Measurements from ENCODE around the gene MAFF.
"Not testable (repeated sequence)": the region's sequence is repeated elsewhere in the genome, so short reads cannot be mapped to it uniquely, and the experiment has no call there.

MAFF gene

GRCh38 chr22:38177571-38177925, 24.2 kb upstream of the MAFF start:
- not testable (repeated sequence) for DNase-seq (ENCODE audit: low read depth in 2 of 2)

- DNase-seq (ENCODE audit: low read depth in 2 of 2) = no peak
Measured at GRCh38 chr22:38177926-38178604, 23.7 kb upstream of the MAFF start.

- DNase-seq (ENCODE audit: low read depth in 2 of 2) = not testable (repeated sequence)
Measured at GRCh38 chr22:38178605-38178937, 23.2 kb upstream of the MAFF start.

- DNase-seq (ENCODE audit: low read depth in 2 of 2) = no peak
Measured at GRCh38 chr22:38180841-38181452, 20.8 kb upstream of the MAFF start.

- DNase-seq (ENCODE audit: low read depth in 2 of 2) = peak; percentile 95 to 97
Measured at GRCh38 chr22:38181453-38182200, 20.2 kb upstream of the MAFF start, which contains the start of gene PLA2G6. Gene PLA2G6, minus strand, starts transcription at chr22:38181830. Its CDS starts 12,404 bp downstream, at chr22:38169426.

GRCh38 chr22:38184788-38185187, 17.0 kb upstream of the MAFF start:
- no peak for DNase-seq (ENCODE audit: low read depth in 2 of 2)

- DNase-seq (ENCODE audit: low read depth in 2 of 2) = no peak
Measured at GRCh38 chr22:38186429-38186828, 15.4 kb upstream of the MAFF start.

- no peak for DNase-seq (ENCODE audit: low read depth in 2 of 2)
Measured at GRCh38 chr22:38187413-38188212, 14.2 kb upstream of the MAFF start.

- no peak for DNase-seq (ENCODE audit: low read depth in 2 of 2)
Measured at GRCh38 chr22:38189104-38189503, 12.7 kb upstream of the MAFF start.

GRCh38 chr22:38190581-38190980, 11.2 kb upstream of the MAFF start:
- DNase-seq (ENCODE audit: low read depth in 2 of 2) = no peak

GRCh38 chr22:38191055-38191454, 10.7 kb upstream of the MAFF start:
- no peak for DNase-seq (ENCODE audit: low read depth in 2 of 2)

GRCh38 chr22:38191731-38192474, 9.9 kb upstream of the MAFF start:
- DNase-seq (ENCODE audit: low read depth in 2 of 2) = no peak

GRCh38 chr22:38192475-38192863, 9.3 kb upstream of the MAFF start:
- no peak for DNase-seq (ENCODE audit: low read depth in 2 of 2)

- no peak for DNase-seq (ENCODE audit: low read depth in 2 of 2)
Measured at GRCh38 chr22:38193580-38193979, 8.2 kb upstream of the MAFF start.

- DNase-seq (ENCODE audit: low read depth in 2 of 2) = no peak
Measured at GRCh38 chr22:38196791-38197419, 4.9 kb upstream of the MAFF start.

- no peak for DNase-seq (ENCODE audit: low read depth in 2 of 2)
Measured at GRCh38 chr22:38199826-38200559, 1.8 kb upstream of the MAFF start.

- DNase-seq (ENCODE audit: low read depth in 2 of 2) = no peak
Measured at GRCh38 chr22:38201371-38201710, 453 bp upstream of the MAFF start.

- DNase-seq (ENCODE audit: low read depth in 2 of 2) = peak; percentile 51 to 54
Measured at GRCh38 chr22:38202437-38203089, 769 bp downstream of the MAFF start.

GRCh38 chr22:38203090-38203810, 1.5 kb downstream of the MAFF start:
- no peak for DNase-seq (ENCODE audit: low read depth in 2 of 2)
